Naive thymus-derived CD4-positive, alpha-beta T cell (primary cell): ENCODE measurements around the gene RBM39. TPM values are rescaled to one million over a fixed set of nuclear protein-coding genes. Genes with fewer than 3 reads are reported as not detected.
"Not testable (repeated sequence)": the region's sequence is repeated elsewhere in the genome, so short reads cannot be mapped to it uniquely, and the experiment has no call there.

Experiments used
- ATAC-seq: fragments of 150-1000 bp; cut with Tn5 transposase; 2 replicates; pipeline ENCODE4 v1.10.0; 2021; ENCODE audit warnings: mild to moderate bottlenecking, moderate library complexity
- CTCF ChIA-PET: fragments of 350-600 bp; sonication (Branson Sonifier 250); formaldehyde crosslinking; loops from one replicate; lab custom pipeline; 2021; ENCODE audit warnings: antibody characterized with exemption; lab: Charles Lee
- POLR2A ChIA-PET: fragments of 350-600 bp; sonication (Branson Sonifier 250); formaldehyde crosslinking; loops from one replicate; lab custom pipeline; 2021; ENCODE audit warnings: antibody characterized with exemption, inconsistent platforms; lab: Charles Lee
- DNase-seq, 9 donors: peaks; one replicate each; pipeline versions ENCODE4 v3.0.0 to v3.0.0-alpha.2; 2020 to 2022; ENCODE audit warnings: mixed read lengths in 1 of 9
- H3K27ac ChIP-seq: one replicate; pipeline ENCODE4 v1.7.0; 2013; ENCODE audit warnings: mild to moderate bottlenecking, low read depth, low read length, moderate library complexity
- H3K27me3 ChIP-seq, 2 donors: one replicate each; pipeline ENCODE4 v1.7.0; 2013; ENCODE audit warnings: low read length in 2 of 2, mild to moderate bottlenecking in 2 of 2, moderate library complexity in 2 of 2; ENCODE audit not compliant: control insufficient read depth in 2 of 2, insufficient read depth in 2 of 2
- H3K36me3 ChIP-seq, 3 experiments: 1 replicate in 2 of 3; 2 replicates in 1 of 3; pipeline ENCODE4 v1.7.0; 2013; ENCODE audit warnings: low read length in 3 of 3, mild to moderate bottlenecking in 3 of 3, moderate library complexity in 1 of 3; ENCODE audit not compliant: insufficient read depth in 3 of 3, control insufficient read depth in 2 of 3
- H3K4me1 ChIP-seq, 2 donors: one replicate each; pipeline ENCODE4 v1.7.0; 2013; ENCODE audit warnings: low read length in 2 of 2, mild to moderate bottlenecking in 2 of 2, moderate library complexity in 1 of 2; ENCODE audit not compliant: control insufficient read depth in 2 of 2, insufficient read depth in 2 of 2
- H3K4me3 ChIP-seq: 2 replicates; pipeline ENCODE4 v1.7.0; 2013; ENCODE audit warnings: mild to moderate bottlenecking, low read length
- H3K9me3 ChIP-seq, 3 experiments: 1 replicate in 2 of 3; 2 replicates in 1 of 3; pipeline ENCODE4 v1.7.0; 2013; ENCODE audit warnings: low read length in 3 of 3; ENCODE audit not compliant: control insufficient read depth in 2 of 3
- H3K27ac Mint-ChIP-seq, 9 donors: one replicate each; pipeline ENCODE4 v1.8.0; 2020 to 2022; ENCODE audit warnings: mixed read lengths in 9 of 9, mild to moderate bottlenecking in 8 of 9, moderate library complexity in 5 of 9, inconsistent platforms in 2 of 9
- H3K27me3 Mint-ChIP-seq, 5 donors: one replicate each; pipeline ENCODE4 v1.8.0; 2021 to 2022; ENCODE audit warnings: mixed read lengths in 5 of 5, mild to moderate bottlenecking in 1 of 5
- H3K36me3 Mint-ChIP-seq, 5 donors: one replicate each; pipeline ENCODE4 v1.8.0; 2020 to 2022; ENCODE audit warnings: mixed read lengths in 5 of 5, mild to moderate bottlenecking in 3 of 5, inconsistent platforms in 1 of 5
- H3K4me1 Mint-ChIP-seq, 7 donors: one replicate each; pipeline ENCODE4 v1.8.0; 2020 to 2022; ENCODE audit warnings: mixed read lengths in 7 of 7, mild to moderate bottlenecking in 3 of 7, inconsistent platforms in 1 of 7
- H3K4me3 Mint-ChIP-seq, 10 donors: one replicate each; pipeline ENCODE4 v1.8.0; 2020 to 2022; ENCODE audit warnings: mild to moderate bottlenecking in 10 of 10, mixed read lengths in 10 of 10, moderate library complexity in 6 of 10, inconsistent platforms in 2 of 10
- H3K9me3 Mint-ChIP-seq, 11 donors: one replicate each; pipeline ENCODE4 v1.8.0; 2020 to 2022; ENCODE audit warnings: mixed read lengths in 11 of 11, mild to moderate bottlenecking in 4 of 11, inconsistent platforms in 1 of 11, moderate library complexity in 1 of 11
- intact Hi-C, 2 donors: fragments of 100-400 bp; cut with micrococcal nuclease; formaldehyde crosslinking; loops; one replicate each; pipeline ENCODE4 v1.15.1; 2023
- polyA plus RNA-seq, 2 donors: library from polyadenylated mRNA; unstranded; fragments of 300-500 nt; fragmentation: Illumina TruSeq; gene quantifications; one replicate each; pipeline ENCODE4 v1.2.3, GENCODE V29; 2021
- total RNA-seq, 6 experiments: library from RNA in 5 of 6; stranded (reverse) in 5 of 6; gene quantifications; 1 replicate in 5 of 6; 2 replicates in 1 of 6; pipeline ENCODE4 v1.2.3 and lab custom pipeline; 2021 to 2026

Gene RBM39
- total and polyA plus RNA-seq, 7 experiments from 2014 or later = 100 to 1,041 (median 690) TPM

GRCh38 chr20:35762461-35762860 is 20.4 kb upstream of the RBM39 start:
- ATAC-seq = no peak
- Mint-ChIP-seq H3K4me1 (peaks cover 7 to 37% (median 28%) of the 10 kb centered on the region in 7 donors), H3K27me3 (peaks cover 0 to 3% (median 0%) of the 10 kb centered on the region in 5 donors), H3K4me3 (no peak overlapping the region), H3K36me3 (no peaks in the 10 kb centered on the region), H3K9me3 (no peaks in the 10 kb centered on the region), H3K27ac (peak overlapping the region in 7 of 9 donors; percentile 3 to 80 (median 53))
- DNase-seq = no peak
- ChIA-PET POLR2A (interaction anchor here (1.6 to 18.2 kb wide), 2 partner anchors 8 to 22 kb away, joined by 5 to 733 read pairs; partner anchors contain the start of gene RBM39), CTCF (interaction anchor here (0.7 kb wide), 1 partner anchor 567 kb away, joined by 3 read pairs; no protein-coding TSS in a partner anchor)
- Histone ChIP-seq H3K27me3 (no peaks in the 10 kb centered on the region), H3K36me3 (no peaks in the 10 kb centered on the region), H3K4me3 (no peak overlapping the region), H3K27ac (no peak overlapping the region), H3K4me1 (peaks cover 18 to 25% of the 10 kb centered on the region in 2 donors), H3K9me3 (no peaks in the 10 kb centered on the region)
- intact Hi-C loops = no loop called here

- DNase-seq, H3K36me3 ChIP-seq, intact Hi-C loops, H3K9me3 Mint-ChIP-seq, H3K4me3 ChIP-seq, CTCF ChIA-PET, H3K4me3 Mint-ChIP-seq, H3K27me3 ChIP-seq, H3K9me3 ChIP-seq, ATAC-seq, H3K36me3 Mint-ChIP-seq, H3K27ac ChIP-seq, H3K27me3 Mint-ChIP-seq: not testable (repeated sequence)
- peak overlapping the region in 3 of 9 donors; percentile 10 to 71 (median 13) for H3K27ac Mint-ChIP-seq
- peaks cover 10 to 16% of the 10 kb centered on the region in 2 donors for H3K4me1 ChIP-seq
- peaks cover 4 to 35% (median 25%) of the 10 kb centered on the region in 7 donors for H3K4me1 Mint-ChIP-seq
- POLR2A ChIA-PET = interaction anchor here (1.6 to 2.6 kb wide), 2 partner anchors 9 to 19 kb away, joined by 5 to 21 read pairs; partner anchors contain the start of gene RBM39
Measured at GRCh38 chr20:35761548-35761947, 19.5 kb upstream of the RBM39 start.

GRCh38 chr20:35757098-35757705 is 15.1 kb upstream of the RBM39 start:
- Mint-ChIP-seq H3K36me3 (no peaks in the 10 kb centered on the region), H3K4me1 (peaks cover 0 to 15% (median 10%) of the 10 kb centered on the region in 7 donors), H3K27ac (peak overlapping the region in 3 of 9 donors; percentile 1 to 42 (median 28)), H3K4me3 (no peak overlapping the region), H3K27me3 (peaks cover 0 to 16% (median 0%) of the 10 kb centered on the region in 5 donors), H3K9me3 (peaks cover 0 to 1% (median 0%) of the 10 kb centered on the region in 11 donors)
- H3K36me3 ChIP-seq = no peaks in the 10 kb centered on the region
- no peaks in the 10 kb centered on the region for H3K27me3 ChIP-seq
- intact Hi-C loops = no loop called here
- no peaks in the 10 kb centered on the region for H3K4me1 ChIP-seq
- H3K4me3 ChIP-seq = no peak overlapping the region
- no peak for ATAC-seq
- DNase-seq = no peak
- ChIA-PET POLR2A (interaction anchor here (4.5 kb wide), 1 partner anchor 14 kb away, joined by 38 read pairs; the partner anchor contains the start of gene RBM39), CTCF (no interaction called here)
- H3K9me3 ChIP-seq = no peaks in the 10 kb centered on the region
- no peak overlapping the region for H3K27ac ChIP-seq

GRCh38 chr20:35756404-35756803 is 14.3 kb upstream of the RBM39 start:
- no peak overlapping the region for H3K27ac Mint-ChIP-seq
- peaks cover 0 to 20% (median 0%) of the 10 kb centered on the region in 5 donors for H3K27me3 Mint-ChIP-seq

GRCh38 chr20:35750611-35751010 is 8.6 kb upstream of the RBM39 start:
- H3K9me3 Mint-ChIP-seq = peaks cover 0 to 1% (median 0%) of the 10 kb centered on the region in 11 donors
- no peak overlapping the region for H3K27ac Mint-ChIP-seq
- intact Hi-C loops = no loop called here
- peaks cover 0 to 5% (median 0%) of the 10 kb centered on the region in 7 donors for H3K4me1 Mint-ChIP-seq
- ATAC-seq (no peak), DNase-seq (no peak)
- H3K4me3 ChIP-seq = no peak overlapping the region
- no peaks in the 10 kb centered on the region for H3K9me3 ChIP-seq
- POLR2A ChIA-PET = interaction anchor here (1.0 to 2.4 kb wide), 2 partner anchors 8 to 18 kb away, joined by 3 to 19 read pairs; partner anchors contain the start of gene RBM39
- no peaks in the 10 kb centered on the region for H3K27me3 ChIP-seq
- H3K4me3 Mint-ChIP-seq = no peak overlapping the region
- no peaks in the 10 kb centered on the region for H3K36me3 Mint-ChIP-seq
- no peaks in the 10 kb centered on the region for H3K4me1 ChIP-seq
- no peak overlapping the region for H3K27ac ChIP-seq
- H3K36me3 ChIP-seq = no peaks in the 10 kb centered on the region
- CTCF ChIA-PET = interaction anchor here (1.2 kb wide), 1 partner anchor 21 kb away, joined by 4 read pairs; no protein-coding TSS in a partner anchor
- H3K27me3 Mint-ChIP-seq = peaks cover 0 to 30% (median 0%) of the 10 kb centered on the region in 5 donors

More at GRCh38 chr20:35756404-35756803, 14.3 kb upstream of the RBM39 start:
- H3K27me3 ChIP-seq = no peaks in the 10 kb centered on the region
- H3K4me3 Mint-ChIP-seq = no peak overlapping the region
- H3K4me1 ChIP-seq = no peaks in the 10 kb centered on the region
- H3K4me3 ChIP-seq = no peak overlapping the region
- CTCF ChIA-PET = no interaction called here
- no peaks in the 10 kb centered on the region for H3K36me3 Mint-ChIP-seq
- no peaks in the 10 kb centered on the region for H3K9me3 ChIP-seq
- intact Hi-C loops = no loop called here
- H3K9me3 Mint-ChIP-seq = peaks cover 0 to 1% (median 0%) of the 10 kb centered on the region in 11 donors
- POLR2A ChIA-PET = interaction anchor here (1.3 to 4.5 kb wide), 2 partner anchors 12 to 13 kb away, joined by 7 to 38 read pairs; partner anchors contain the start of gene RBM39
- H3K36me3 ChIP-seq = no peaks in the 10 kb centered on the region
- peaks cover 0 to 12% (median 10%) of the 10 kb centered on the region in 7 donors for H3K4me1 Mint-ChIP-seq
- no peak overlapping the region for H3K27ac ChIP-seq
- ATAC-seq (no peak), DNase-seq (no peak)

GRCh38 chr20:35744492-35744841 is 2.4 kb upstream of the RBM39 start:
- Histone ChIP-seq H3K27ac (peak overlapping the region; percentile 92), H3K4me1 (peaks cover 21 to 33% of the 10 kb centered on the region in 2 donors), H3K4me3 (peak overlapping the region; percentile 87), H3K36me3 (peaks cover 10 to 23% (median 14%) of the 10 kb centered on the region in 3 experiments)
- H3K27ac Mint-ChIP-seq = peak overlapping the region; percentile 96 to 100 (median 100)
- not testable (repeated sequence) for ATAC-seq, DNase-seq, H3K27me3 ChIP-seq, H3K9me3 Mint-ChIP-seq, H3K9me3 ChIP-seq, H3K27me3 Mint-ChIP-seq
- H3K4me1 Mint-ChIP-seq = peaks cover 9 to 36% (median 30%) of the 10 kb centered on the region in 7 donors
- CTCF ChIA-PET = interaction anchor here (0.6 to 4.0 kb wide), 4 partner anchors 26 to 277 kb away, joined by 3 to 58 read pairs (median 4); partner anchors contain the start of gene PHF20
- H3K4me3 Mint-ChIP-seq = peak overlapping the region; percentile 86 to 100 (median 98)
- POLR2A ChIA-PET = interaction anchor here (0.6 to 14.0 kb wide), 14 partner anchors 10 to 1270 kb away, joined by 3 to 733 read pairs (median 24); partner anchors contain the start of genes CPNE1, NFS1, PHF20 and RBM12
- intact Hi-C loops = loop anchor here (5.0 to 10.0 kb wide), 6 partner anchors 140 to 1752 kb away; partner anchors contain the start of genes ACSS2 (in 2 of the 2), EIF2S2 (in 1 of the 2), GGT7 (in 1 of the 2) and MROH8 (in 1 of the 2)
- H3K36me3 Mint-ChIP-seq = peaks cover 5 to 23% (median 17%) of the 10 kb centered on the region in 5 donors
